NCI-H2196 (cell line): Measurements from ENCODE around the gene IFITM1.
A peak's percentile ranks its signal among the peaks of the same experiment; 100 is the strongest.
"Not testable (repeated sequence)": the region's sequence is repeated elsewhere in the genome, so short reads cannot be mapped to it uniquely, and the experiment has no call there.

Source experiments
- DNase-seq: peaks from one replicate; lab custom pipeline; 2025; ENCODE audit not compliant: unreplicated experiment; lab: John Stamatoyannopoulos, UW

Gene IFITM1

DNA sequence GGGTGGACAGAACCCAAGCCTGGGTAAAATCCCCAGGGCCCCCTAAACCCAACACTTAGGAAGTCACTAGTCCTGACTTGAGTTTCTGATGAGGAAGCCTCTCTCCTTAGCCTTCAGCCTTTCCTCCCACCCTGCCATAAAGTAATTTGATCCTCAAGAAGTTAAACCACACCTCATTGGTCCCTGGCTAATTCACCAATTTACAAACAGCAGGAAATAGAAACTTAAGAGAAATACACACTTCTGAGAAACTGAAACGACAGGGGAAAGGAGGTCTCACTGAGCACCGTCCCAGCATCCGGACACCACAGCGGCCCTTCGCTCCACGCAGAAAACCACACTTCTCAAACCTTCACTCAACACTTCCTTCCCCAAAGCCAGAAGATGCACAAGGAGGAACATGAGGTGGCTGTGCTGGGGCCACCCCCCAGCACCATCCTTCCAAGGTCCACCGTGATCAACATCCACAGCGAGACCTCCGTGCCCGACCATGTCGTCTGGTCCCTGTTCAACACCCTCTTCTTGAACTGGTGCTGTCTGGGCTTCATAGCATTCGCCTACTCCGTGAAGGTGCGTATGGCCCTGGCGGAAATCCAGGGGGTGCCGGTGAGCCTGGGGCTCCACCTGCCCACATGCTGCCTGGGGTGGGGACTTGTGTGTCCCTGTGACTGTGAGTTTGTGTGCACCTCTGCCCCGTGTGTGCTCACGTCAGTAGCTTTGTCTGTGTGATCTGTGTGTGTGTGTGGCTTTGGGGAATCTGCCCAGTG is at the start of gene IFITM1:
Gene IFITM1, plus strand, starts transcription at position 254 of the 767 bp plus-strand sequence. Its CDS starts 131 bp downstream, at position 385.
- no peak for DNase-seq

DNA sequence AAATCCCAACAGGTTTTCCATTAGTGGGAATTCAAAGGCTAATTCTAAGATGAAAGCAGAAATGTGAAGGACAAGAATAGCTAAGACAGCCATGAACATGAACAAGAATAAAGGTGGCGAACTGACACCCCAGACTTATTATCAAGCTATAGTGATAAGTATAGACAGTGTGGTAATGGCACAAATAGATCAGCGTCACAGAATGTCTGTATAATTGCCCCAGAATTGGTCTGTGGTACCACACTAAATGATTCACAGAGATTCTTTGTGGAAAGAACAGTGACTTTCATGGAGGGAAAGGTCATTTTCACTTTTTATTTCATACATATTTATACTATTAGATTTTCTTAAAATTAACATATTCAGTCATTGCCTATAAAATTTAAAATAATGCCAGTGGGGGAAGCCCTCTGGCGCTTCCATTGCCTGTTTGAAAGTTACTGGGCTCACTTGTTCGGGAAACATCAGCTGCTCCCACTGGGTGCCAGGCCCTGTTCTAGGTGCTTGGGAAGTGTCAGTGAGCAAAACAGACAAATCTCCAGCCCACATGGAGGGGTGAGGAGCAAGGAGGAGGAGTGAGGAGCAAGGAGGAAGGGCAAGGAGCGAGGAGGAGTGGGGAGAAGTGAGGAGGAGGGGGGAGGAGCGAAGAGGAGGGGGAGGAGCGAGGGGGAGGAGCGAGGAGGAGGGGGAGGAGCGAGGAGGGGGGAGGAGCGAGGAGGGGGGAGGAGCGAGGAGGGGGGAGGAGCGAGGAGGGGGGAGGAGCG is 47.0 kb upstream of the IFITM1 start:
- DNase-seq = no peak

DNA sequence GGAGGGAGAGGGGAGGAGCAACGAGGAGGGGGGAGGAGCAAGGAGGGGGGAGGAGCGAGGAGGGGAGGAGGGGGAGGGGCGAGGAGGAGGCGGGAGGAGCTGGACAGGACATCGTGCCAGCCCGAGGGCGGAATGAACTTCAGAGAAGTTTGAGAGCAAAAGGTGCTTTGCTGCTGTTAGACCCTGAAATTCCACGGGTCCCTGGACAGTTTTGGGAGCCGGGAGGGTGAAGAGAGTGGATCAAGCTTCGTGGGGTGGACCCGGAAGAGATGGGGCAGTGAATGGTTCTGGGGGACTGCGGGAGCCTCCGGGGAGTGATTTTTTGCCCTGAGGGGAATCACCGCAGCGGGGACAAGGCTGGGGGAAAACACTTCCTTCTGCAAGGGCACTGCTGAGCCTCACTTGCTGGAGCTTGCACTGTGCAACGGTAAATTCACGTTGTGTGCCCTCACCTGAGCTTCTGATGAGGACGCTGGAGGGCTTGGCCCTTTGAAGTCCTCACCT is 46.3 kb upstream of the IFITM1 start:
- no peak for DNase-seq

DNA sequence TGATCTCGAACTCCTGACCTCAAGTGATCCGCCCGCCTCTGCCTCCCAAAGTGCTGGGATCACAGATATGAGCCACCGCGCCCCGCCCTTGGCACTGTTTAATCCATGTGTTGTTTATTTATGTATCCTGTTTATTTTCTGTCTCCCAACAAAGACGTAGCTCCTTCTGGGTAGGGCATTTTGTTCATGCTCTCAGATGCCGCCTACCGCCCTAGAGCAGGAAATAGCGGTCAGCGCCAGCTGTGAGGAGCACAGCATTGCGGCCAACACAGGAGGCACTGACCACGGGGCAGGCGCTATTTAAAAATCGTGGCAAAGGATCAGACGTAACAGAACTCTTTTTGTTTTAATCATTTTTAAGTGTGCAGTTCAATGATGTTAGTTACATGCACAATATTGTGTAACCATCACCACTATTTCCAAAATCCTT is 45.1 kb upstream of the IFITM1 start:
- not testable (repeated sequence) for DNase-seq

DNA sequence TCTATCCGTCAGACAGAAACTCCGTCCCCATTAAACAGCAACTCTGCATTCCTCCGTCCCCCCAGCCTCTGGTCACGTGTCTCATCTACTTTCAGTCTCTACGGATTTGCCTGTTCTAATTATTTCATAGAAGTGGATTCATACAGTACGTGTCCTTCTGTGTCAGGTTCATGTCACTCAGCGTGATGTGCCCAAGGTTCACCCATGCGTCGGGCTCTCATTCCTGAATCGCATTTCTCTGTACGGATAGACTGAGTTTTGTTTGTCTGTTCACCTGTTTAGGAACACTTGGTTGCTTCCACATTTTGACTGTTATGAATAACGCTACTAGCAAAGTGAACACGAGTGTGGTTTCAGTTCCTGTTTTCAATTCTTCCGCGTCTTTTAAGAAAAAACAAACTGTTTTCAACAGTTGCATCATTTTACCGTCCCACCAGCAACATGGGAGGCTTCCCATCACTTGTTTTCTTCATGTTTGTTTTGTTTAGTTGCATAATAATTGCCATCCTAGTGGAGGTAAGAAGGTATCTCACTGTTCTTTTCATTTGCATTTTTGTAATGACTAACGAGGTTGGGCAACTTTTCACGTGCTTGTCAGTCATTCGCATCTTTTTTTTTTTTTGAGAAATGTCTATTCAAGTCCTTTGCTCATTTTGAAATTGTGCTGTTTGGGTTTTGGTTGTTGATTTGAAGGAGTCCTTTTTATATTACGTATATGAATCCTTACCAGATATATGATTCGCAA is 44.5 kb upstream of the IFITM1 start:
- DNase-seq = no peak

DNA sequence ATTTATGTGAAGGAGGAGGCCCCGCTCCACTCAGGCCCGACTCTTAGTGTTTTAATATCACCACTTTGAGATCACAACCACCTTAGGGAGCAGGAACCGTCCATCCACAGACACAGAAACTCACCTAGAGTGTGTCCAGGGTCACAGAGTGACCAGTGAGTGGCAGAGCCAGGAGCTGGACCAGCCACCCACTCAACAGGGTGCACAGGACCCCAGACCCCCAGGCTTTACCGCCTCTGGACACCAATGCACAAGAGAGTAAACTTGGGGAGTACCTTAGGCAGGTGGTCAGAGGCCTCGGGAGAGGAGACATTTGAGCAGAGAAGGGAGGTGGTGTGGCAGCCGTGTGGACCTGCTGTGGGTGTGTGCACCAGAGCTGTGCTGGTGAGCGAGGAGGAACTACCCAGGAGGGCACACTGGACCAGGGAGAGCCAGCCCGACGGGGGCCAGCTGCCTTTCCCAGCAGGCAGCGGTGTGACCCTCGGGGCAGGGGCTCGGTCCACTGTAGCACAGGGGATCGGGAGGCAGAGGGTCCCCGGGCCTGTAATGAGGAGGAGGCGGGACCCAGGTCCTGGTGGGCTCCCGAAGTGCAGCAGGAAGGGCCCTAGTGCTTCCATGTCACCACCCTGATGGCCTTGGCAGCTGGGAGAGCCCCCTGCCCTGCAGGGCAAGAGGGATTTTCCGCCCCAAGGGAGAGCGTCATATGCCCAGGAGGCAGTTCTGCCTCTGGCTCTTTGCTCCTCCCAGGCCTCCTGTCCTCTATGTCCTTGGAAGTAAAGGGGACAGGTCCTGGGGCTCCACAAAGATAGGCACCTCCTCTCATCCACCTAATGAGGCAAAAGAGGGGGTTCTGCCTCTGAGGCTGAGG is 43.2 kb upstream of the IFITM1 start:
- DNase-seq = no peak

DNA sequence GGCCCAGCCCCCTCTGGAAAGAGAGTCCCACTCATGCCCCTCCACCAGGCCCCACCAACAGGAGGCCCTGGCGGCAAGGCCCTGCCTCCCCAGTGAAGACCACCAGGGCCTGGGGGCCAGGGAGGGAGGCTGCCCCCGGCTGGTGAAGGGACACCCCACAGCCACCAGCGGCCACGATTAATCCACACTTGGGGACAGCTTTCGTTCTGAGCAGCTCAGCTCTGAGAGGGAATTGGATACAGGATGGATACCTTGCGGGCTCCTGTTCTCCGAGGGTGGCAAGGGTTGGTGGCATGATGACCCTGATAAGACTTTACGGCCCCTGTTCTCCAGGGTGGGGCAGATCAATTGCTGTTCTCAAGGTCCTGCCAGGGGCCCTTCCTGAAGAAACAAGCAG is 42.5 kb upstream of the IFITM1 start:
- DNase-seq = no peak

DNA sequence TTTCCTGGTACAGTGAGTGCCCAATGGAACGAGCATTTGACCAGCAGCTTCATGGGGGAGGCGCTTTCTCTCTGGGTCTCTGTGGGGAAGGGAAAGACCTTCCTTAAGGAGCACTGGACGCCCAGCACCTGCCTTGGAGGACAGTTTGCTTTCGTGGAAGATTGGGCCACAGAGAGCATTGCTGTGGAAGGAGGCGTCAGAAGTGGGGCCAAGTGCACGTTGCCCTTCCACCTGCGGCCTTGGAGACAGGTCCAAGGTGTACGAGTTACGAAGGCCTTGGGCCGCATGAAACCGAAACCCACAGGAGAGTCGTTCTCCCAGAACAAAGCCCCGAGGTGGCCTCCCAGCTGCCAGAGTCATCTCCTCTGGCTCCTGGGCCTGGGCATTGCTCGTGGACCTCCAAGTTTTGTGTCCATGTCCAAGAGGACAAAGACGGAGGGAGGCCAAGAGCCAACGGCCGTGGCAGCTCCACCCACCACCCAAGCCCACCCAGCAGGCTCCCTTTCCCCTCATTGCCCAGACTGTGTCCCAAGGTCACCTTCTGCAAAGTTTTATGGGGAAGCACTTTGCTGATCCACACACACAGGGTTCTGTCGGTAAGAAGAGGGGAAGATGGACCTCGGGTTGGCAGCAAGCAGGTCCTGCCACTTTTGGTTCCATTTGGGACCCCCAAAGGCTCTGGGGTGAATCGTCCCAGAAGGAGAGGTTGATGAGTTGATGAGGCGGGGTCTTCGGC is 41.5 kb upstream of the IFITM1 start:
- no peak for DNase-seq

DNA sequence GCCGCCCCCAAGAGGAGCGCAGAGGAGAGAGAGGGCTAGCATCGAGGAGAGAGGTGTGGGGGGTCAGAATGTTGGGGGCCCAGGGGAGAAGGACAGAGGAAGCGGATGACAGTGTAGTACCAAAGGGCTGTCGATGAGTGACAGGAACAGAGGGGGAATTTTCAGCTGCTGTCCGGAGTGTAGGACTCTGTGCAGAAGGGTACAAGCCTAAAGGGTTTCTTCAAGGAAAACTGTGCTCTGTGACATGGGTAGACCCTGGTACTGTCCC is 41.0 kb upstream of the IFITM1 start:
- no peak for DNase-seq

DNA sequence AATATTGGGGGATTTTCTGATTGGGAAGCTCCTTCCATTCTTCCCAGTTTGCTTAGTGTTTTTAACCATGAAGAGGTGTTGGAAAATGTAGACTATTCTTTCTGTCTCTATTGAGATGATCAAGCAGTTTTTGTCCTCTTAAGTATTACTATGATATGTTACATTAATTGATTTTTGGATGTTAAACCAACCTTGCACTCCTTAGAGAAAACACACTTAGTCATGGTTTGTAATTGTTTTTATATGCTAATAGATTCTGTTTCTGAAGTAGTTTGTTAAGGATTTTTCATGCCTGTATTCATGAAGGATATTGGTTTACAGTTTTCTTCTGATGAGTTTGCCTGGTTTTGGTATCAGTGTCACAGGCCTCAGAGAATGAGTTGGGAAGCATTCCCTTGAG is 37.6 kb upstream of the IFITM1 start:
- no peak for DNase-seq

DNA sequence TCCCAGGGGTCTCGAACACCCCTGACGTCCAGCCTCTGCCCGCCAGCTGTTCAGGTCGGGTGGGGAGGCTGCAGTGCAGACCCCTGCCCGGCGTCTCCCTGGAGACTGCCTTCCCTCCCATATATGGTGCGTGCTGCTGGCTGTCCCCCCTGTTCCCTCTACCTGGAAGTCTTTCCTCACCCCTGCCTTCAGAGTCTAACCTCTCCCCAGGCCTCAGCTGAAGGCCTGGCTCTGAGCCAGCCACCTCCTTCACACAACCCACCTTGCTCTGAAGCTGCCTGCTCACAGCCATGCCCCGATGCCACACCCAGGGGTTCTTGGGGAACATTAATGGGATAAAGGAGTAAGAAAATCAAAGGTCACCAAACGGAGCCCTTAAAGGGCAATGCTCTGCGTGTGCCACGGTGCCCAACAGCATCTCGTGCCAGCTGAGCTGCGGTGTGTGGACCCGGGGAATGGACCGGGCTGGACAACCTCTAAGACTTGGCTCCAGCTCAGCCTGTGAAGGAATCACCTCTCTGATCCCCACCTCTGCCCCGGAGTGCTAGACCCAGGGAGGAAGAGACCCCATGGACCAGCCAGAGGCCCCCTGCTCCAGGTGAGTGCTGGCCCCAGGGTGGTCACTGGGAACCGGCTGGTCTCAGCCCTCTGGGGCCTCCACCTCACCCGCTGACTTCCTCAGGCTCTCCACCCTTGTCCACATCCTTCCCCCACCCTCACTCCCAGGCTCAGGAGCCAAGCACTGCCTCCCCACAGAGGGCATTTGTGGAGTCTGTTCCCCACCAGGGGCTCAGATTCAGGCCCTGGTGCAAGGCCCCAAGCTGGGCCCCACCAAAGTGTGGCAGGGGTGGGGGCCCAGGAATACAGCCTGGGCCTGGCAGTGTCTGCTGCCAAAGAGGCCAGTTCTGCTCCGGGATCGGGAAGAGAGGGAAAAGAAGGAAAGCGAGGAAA is 35.6 kb upstream of the IFITM1 start, which contains the start of gene NLRP6:
Gene NLRP6, plus strand, starts transcription at position 407 of the 951 bp plus-strand sequence. Its CDS starts 163 bp downstream, at position 570.
- no peak for DNase-seq

DNA sequence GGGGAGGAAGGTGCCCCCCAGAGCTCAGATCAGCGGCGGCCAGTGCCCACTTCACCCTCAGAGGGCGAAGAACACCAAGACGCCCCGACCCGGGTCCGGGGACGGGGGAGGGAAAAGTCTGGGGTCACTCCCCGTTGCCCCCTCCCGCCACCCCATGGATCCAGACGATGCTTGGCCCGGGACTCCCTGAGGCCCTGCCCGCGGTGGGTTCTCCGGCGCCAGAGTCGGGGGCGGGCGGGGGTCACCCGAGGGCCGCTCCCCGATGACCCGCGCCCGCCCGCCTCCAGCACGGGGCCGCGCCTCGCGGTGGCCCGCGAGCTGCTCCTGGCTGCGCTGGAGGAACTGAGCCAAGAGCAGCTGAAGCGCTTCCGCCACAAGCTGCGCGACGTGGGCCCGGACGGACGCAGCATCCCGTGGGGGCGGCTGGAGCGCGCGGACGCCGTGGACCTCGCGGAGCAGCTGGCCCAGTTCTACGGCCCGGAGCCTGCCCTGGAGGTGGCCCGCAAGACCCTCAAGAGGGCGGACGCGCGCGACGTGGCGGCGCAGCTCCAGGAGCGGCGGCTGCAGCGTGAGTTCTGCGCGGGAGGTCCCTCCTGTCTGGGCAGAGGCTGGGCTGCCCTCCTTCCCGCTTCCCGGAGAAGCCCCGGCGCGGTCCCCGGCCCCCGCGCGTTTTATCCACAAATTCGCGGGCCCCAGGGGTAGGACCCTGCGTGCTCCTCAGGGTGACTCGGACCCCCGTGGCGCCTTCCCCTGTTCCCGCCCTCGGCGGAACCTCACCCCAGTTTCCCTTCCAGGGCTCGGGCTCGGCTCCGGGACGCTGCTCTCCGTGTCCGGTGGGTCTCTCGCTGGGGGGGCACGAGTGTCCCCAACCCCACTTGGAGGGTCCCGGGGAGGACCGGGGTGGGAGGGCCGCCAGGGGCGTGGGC is 34.5 kb upstream of the IFITM1 start:
- no peak for DNase-seq

DNA sequence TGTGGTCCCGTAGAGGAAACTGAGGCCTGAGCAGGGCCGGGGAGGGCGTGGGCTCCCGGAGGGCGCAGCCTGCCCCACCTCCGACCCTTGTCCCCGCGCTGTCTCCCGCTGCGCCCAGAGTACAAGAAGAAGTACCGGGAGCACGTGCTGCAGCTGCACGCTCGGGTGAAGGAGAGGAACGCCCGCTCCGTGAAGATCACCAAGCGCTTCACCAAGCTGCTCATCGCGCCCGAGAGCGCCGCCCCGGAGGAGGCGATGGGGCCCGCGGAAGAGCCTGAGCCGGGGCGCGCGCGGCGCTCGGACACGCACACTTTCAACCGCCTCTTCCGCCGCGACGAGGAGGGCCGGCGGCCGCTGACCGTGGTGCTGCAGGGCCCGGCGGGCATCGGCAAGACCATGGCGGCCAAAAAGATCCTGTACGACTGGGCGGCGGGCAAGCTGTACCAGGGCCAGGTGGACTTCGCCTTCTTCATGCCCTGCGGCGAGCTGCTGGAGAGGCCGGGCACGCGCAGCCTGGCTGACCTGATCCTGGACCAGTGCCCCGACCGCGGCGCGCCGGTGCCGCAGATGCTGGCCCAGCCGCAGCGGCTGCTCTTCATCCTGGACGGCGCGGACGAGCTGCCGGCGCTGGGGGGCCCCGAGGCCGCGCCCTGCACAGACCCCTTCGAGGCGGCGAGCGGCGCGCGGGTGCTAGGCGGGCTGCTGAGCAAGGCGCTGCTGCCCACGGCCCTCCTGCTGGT is 33.7 kb upstream of the IFITM1 start:
- DNase-seq = peak; percentile 64

DNA sequence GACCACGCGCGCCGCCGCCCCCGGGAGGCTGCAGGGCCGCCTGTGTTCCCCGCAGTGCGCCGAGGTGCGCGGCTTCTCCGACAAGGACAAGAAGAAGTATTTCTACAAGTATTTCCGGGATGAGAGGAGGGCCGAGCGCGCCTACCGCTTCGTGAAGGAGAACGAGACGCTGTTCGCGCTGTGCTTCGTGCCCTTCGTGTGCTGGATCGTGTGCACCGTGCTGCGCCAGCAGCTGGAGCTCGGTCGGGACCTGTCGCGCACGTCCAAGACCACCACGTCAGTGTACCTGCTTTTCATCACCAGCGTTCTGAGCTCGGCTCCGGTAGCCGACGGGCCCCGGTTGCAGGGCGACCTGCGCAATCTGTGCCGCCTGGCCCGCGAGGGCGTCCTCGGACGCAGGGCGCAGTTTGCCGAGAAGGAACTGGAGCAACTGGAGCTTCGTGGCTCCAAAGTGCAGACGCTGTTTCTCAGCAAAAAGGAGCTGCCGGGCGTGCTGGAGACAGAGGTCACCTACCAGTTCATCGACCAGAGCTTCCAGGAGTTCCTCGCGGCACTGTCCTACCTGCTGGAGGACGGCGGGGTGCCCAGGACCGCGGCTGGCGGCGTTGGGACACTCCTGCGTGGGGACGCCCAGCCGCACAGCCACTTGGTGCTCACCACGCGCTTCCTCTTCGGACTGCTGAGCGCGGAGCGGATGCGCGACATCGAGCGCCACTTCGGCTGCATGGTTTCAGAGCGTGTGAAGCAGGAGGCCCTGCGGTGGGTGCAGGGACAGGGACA is 32.9 kb upstream of the IFITM1 start:
- DNase-seq = no peak

DNA sequence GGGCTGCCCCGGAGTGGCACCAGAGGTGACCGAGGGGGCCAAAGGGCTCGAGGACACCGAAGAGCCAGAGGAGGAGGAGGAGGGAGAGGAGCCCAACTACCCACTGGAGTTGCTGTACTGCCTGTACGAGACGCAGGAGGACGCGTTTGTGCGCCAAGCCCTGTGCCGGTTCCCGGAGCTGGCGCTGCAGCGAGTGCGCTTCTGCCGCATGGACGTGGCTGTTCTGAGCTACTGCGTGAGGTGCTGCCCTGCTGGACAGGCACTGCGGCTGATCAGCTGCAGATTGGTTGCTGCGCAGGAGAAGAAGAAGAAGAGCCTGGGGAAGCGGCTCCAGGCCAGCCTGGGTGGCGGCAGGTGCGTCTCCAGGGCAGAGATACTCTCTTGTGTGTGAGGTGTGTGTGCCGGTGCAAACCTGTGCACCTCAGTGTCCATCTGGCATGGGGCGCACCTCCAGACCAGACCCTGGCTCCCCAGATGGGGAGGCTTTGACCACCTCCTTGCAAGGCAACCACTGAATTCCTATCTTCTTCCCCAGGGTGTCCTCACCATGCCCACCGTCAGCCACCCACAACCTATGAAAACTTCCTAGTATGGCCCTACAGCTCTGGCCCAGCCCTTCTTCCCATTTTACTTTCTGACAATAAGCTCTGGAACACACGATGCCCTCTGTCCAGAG is 32.2 kb upstream of the IFITM1 start:
- DNase-seq = no peak

DNA sequence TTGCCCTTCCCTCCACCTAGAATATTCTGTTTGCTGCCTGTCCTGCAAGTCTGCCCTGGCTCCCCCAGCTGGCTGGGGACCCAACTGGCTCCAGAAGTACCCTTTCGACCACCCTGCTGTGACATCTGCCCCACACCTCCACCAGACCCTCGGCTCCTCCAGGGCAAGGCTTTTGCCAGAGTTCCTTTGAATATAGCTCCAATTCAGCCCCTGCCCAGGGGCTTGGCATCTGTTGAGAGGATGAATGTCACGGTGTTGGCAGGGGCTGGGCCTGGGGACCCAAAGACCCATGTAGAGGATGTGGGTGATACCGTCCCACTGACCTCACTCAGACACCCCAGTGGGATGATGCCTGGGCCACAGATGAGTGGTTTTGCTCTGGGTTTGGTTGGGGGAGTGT is 31.7 kb upstream of the IFITM1 start:
- no peak for DNase-seq
